Liver (tissue), 9 donors: Measurements from ENCODE around the gene MTHFD1. TPM values are rescaled to one million over a fixed set of nuclear protein-coding genes. Genes with fewer than 3 reads are reported as not detected.

ENCODE experiments used
- DNase-seq: peaks from one replicate; pipeline ENCODE4 v3.0.0-alpha.2; 2017; ENCODE audit warnings: low spot score
- H3K27ac ChIP-seq, 2 donors: one replicate each; pipeline ENCODE4 v1.7.0; 2013; ENCODE audit warnings: inconsistent platforms in 2 of 2, low read length in 2 of 2, control low read depth in 1 of 2, low read depth in 1 of 2, mild to moderate bottlenecking in 1 of 2
- H3K27me3 ChIP-seq, 4 donors: one replicate each; pipeline versions ENCODE4 v1.6.1 to v1.7.0; 2013; ENCODE audit warnings: low read length in 3 of 4, inconsistent platforms in 1 of 4, mild to moderate bottlenecking in 1 of 4, moderate library complexity in 1 of 4; ENCODE audit not compliant: control insufficient read depth in 4 of 4, insufficient read depth in 4 of 4
- H3K36me3 ChIP-seq, 4 donors: one replicate each; pipeline versions ENCODE4 v1.6.1 to v1.7.0; 2013; ENCODE audit warnings: low read length in 3 of 4, mild to moderate bottlenecking in 3 of 4, low read depth in 1 of 4, moderate library complexity in 1 of 4; ENCODE audit not compliant: control insufficient read depth in 4 of 4, insufficient read depth in 3 of 4
- H3K4me1 ChIP-seq, 4 donors: one replicate each; pipeline versions ENCODE4 v1.6.1 to v1.7.0; 2013; ENCODE audit warnings: low read length in 3 of 4, mild to moderate bottlenecking in 3 of 4, moderate library complexity in 1 of 4; ENCODE audit not compliant: control insufficient read depth in 4 of 4, insufficient read depth in 4 of 4
- H3K4me3 ChIP-seq, 3 donors: one replicate each; pipeline versions ENCODE4 v1.6.1 to v1.7.0; 2013; ENCODE audit warnings: low read length in 3 of 3, control low read depth in 1 of 3, low read depth in 1 of 3, mild to moderate bottlenecking in 1 of 3
- H3K9ac ChIP-seq, 2 donors: one replicate each; pipeline ENCODE4 v1.7.0; 2013; ENCODE audit warnings: low read length in 2 of 2, mild to moderate bottlenecking in 2 of 2, moderate library complexity in 2 of 2, control low read depth in 1 of 2, low read depth in 1 of 2
- H3K9me3 ChIP-seq, 4 donors: one replicate each; pipeline versions ENCODE4 v1.6.1 to v1.7.0; 2013; ENCODE audit warnings: low read length in 3 of 4; ENCODE audit not compliant: control insufficient read depth in 4 of 4
- CTCF ChIP-seq: fragments of 150-350 bp; IDR thresholded peaks from 2 replicates; pipeline ENCODE4 v1.5.1; 2017; ENCODE audit warnings: improper control_type of control experiment, low read depth, low read length; ENCODE audit not compliant: missing input control
- EGR1 ChIP-seq, 2 donors: IDR thresholded peaks; 2 replicates each; pipeline ENCODE4 v1.6.1; 2016 to 2018; ENCODE audit warnings: antibody characterized with exemption in 2 of 2, low read depth in 2 of 2
- FOXA2 ChIP-seq: IDR thresholded peaks from 2 replicates; pipeline ENCODE4 v1.6.1; 2016; ENCODE audit warnings: antibody characterized with exemption
- GABPA ChIP-seq, 2 donors: IDR thresholded peaks in 1 of 2; conservative IDR thresholded peaks in 1 of 2; 2 replicates each; pipeline ENCODE4 v1.6.1; 2016; ENCODE audit warnings: antibody characterized with exemption in 2 of 2, mild to moderate bottlenecking in 1 of 2, moderate library complexity in 1 of 2
- HNF4A ChIP-seq, 2 donors: conservative IDR thresholded peaks; 2 replicates each; pipeline ENCODE4 v1.6.1; 2016; ENCODE audit warnings: antibody characterized with exemption in 2 of 2, mild to moderate bottlenecking in 2 of 2
- HNF4G ChIP-seq: IDR thresholded peaks from 2 replicates; pipeline ENCODE4 v1.6.1; 2016; ENCODE audit warnings: antibody characterized with exemption
- JUND ChIP-seq, 2 donors: IDR thresholded peaks; 2 replicates each; pipeline ENCODE4 v1.6.1; 2016; ENCODE audit warnings: antibody characterized with exemption in 2 of 2
- MAX ChIP-seq: IDR thresholded peaks from 2 replicates; pipeline ENCODE4 v1.6.1; 2016; ENCODE audit warnings: antibody characterized with exemption
- NR2F2 ChIP-seq: IDR thresholded peaks from 2 replicates; pipeline ENCODE4 v1.6.1; 2016; ENCODE audit warnings: antibody characterized with exemption
- REST ChIP-seq: IDR thresholded peaks from 2 replicates; pipeline ENCODE4 v1.6.1; 2016; ENCODE audit warnings: antibody characterized with exemption, mild to moderate bottlenecking
- RXRA ChIP-seq, 2 donors: IDR thresholded peaks; 2 replicates each; pipeline ENCODE4 v1.6.1; 2017 to 2018; ENCODE audit warnings: antibody characterized with exemption in 2 of 2, mild to moderate bottlenecking in 1 of 2
- SP1 ChIP-seq: IDR thresholded peaks from 2 replicates; pipeline ENCODE4 v1.6.1; 2018; ENCODE audit warnings: antibody characterized with exemption, mild to moderate bottlenecking
- TAF1 ChIP-seq: conservative IDR thresholded peaks from 2 replicates; pipeline ENCODE4 v1.6.1; 2016; ENCODE audit warnings: antibody characterized with exemption, mild to moderate bottlenecking
- YY1 ChIP-seq: IDR thresholded peaks from 2 replicates; pipeline ENCODE4 v1.6.1; 2016; ENCODE audit warnings: antibody characterized with exemption, mild to moderate bottlenecking
- ZBTB33 ChIP-seq: IDR thresholded peaks from 2 replicates; pipeline ENCODE4 v1.6.1; 2016; ENCODE audit warnings: antibody characterized with exemption
- WGBS: extraction: QIAGEN DNeasy Blood & Tissue Kit; methylation state at CpG from one replicate; pipeline ENCODE4 v1.1.7; 2013; 5-methylcytosine and 5-hydroxymethylcytosine counted together
- polyA plus RNA-seq, 2 donors: library from polyadenylated mRNA; stranded (reverse) in 1 of 2; unstranded in 1 of 2; fragments of 200-250 nt in 1 of 2; fragments of >200 nt in 1 of 2; fragmentation: Nextera tagmentation in 1 of 2; extraction: Ambion mirVana in 1 of 2; gene quantifications; one replicate each; pipeline versions ENCODE4 v1.2.1 to v1.2.3, GENCODE V29; 2013 to 2015
- total RNA-seq, 2 donors: library from RNA; depleted of rRNA; stranded (reverse); fragments of >200 nt; gene quantifications; one replicate each; pipeline ENCODE4 v1.2.3, GENCODE V29; 2014
- donor health status: healthy.
- donor health status: healthy.
- donor health status: healthy.
- donor health status: healthy.
- donor health status: healthy.

Gene MTHFD1
- total and polyA plus RNA-seq, 4 donors, result 43.8 to 203 (median 122) TPM

- no peak for TF ChIP-seq FOXA2
- TF ChIP-seq REST, result no peak
- TF ChIP-seq JUND (IDR thresholded peaks at IDR 0.05), result no peak
- no peak for TF ChIP-seq NR2F2
- no peak for TF ChIP-seq HNF4A (conservative IDR thresholded peaks at IDR 0.05)
- TF ChIP-seq SP1, result no peak
- no peak for TF ChIP-seq HNF4G
- no peak for TF ChIP-seq GABPA (IDR thresholded peaks at IDR 0.05 in 1 of 2, conservative IDR thresholded peaks at IDR 0.05 in 1 of 2)
- Histone ChIP-seq H3K27ac (no peak overlapping the region), H3K4me3 (no peak overlapping the region), H3K4me1 (no peaks in the 10 kb centered on the region), H3K9ac (no peak overlapping the region), H3K9me3 (no peaks in the 10 kb centered on the region), H3K27me3 (no peaks in the 10 kb centered on the region), H3K36me3 (peaks cover 24 to 80% (median 72%) of the 10 kb centered on the region in 4 donors)
- 94% methylated on average over 5 of the region's 5 CpGs for WGBS
- no peak for DNase-seq
Measured at GRCh38 chr14:64417055-64417770, 29.1 kb downstream of the MTHFD1 start.

GRCh38 chr14:64417771-64418125 lies 29.6 kb downstream of the MTHFD1 start:
- Histone ChIP-seq H3K4me1 (no peaks in the 10 kb centered on the region), H3K9me3 (no peaks in the 10 kb centered on the region), H3K27ac (no peak overlapping the region), H3K36me3 (peaks cover 24 to 84% (median 74%) of the 10 kb centered on the region in 4 donors), H3K9ac (no peak overlapping the region), H3K27me3 (no peaks in the 10 kb centered on the region), H3K4me3 (no peak overlapping the region)
- 97% methylated on average over 7 of the region's 7 CpGs for WGBS
- DNase-seq, result no peak
- no peak for TF ChIP-seq RXRA (IDR thresholded peaks at IDR 0.05)
- TF ChIP-seq CTCF, result no peak
- no peak for TF ChIP-seq NR2F2
- TF ChIP-seq HNF4G, result no peak
- no peak for TF ChIP-seq TAF1
- TF ChIP-seq MAX, result no peak
- TF ChIP-seq EGR1 (IDR thresholded peaks at IDR 0.05; ENCODE audit: low read depth in 2 of 2), result no peak
- TF ChIP-seq ZBTB33, result no peak
- TF ChIP-seq JUND (IDR thresholded peaks at IDR 0.05), result no peak
- TF ChIP-seq YY1, result no peak
- TF ChIP-seq FOXA2, result no peak
